Fibroblast of the aortic adventitia (primary cell): ENCODE data around the gene MRPS6. TPM values are rescaled to one million over a fixed set of nuclear protein-coding genes. Genes with fewer than 3 reads are reported as not detected.

ENCODE experiments used
- DNase-seq: peaks from one replicate; pipeline ENCODE4 v3.0.0-alpha.2; 2010; ENCODE audit warnings: low read depth
- H3K4me3 ChIP-seq: 2 replicates; pipeline ENCODE4 v1.5.1; 2011; ENCODE audit warnings: low read depth, mild to moderate bottlenecking, control low read depth, low read length, moderate library complexity
- total RNA-seq: library from RNA; depleted of rRNA; stranded (reverse); fragments of >200 nt; gene quantifications from 2 replicates; pipeline ENCODE4 v1.2.3, GENCODE V29; 2012; ENCODE audit warnings: low replicate concordance
- TF ChIP-seq, protein P1 (sequence below): IDR thresholded peaks from 2 replicates; pipeline ENCODE4 v1.5.1; 2011; ENCODE audit warnings: mild to moderate bottlenecking, low read length, control low read depth, inconsistent platforms; ENCODE audit not compliant: insufficient read depth

MRPS6 gene
- total RNA-seq, 1 donor = 78.1 TPM

DNA sequence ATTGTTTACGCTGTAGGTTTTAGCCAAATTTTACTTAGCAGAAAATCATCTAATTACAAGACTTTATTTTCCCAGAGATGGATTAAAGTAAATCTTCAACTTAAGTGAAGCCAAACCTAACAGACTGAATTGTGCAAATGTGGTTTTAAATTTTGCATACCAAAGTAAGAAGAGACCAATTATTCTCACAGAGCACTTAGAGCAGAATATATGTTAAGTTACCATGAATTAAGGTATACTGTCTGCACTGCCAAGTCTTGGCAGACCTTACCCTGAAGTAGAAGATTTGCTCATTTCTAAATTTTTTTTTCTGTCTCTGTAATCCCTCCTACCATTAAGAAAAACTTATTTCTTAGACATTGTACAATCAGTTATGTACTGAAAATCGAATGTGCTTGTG lies 24.1 kb downstream of the MRPS6 start:
- no peak overlapping the region for H3K4me3 ChIP-seq
- TF ChIP-seq, protein P1, sequence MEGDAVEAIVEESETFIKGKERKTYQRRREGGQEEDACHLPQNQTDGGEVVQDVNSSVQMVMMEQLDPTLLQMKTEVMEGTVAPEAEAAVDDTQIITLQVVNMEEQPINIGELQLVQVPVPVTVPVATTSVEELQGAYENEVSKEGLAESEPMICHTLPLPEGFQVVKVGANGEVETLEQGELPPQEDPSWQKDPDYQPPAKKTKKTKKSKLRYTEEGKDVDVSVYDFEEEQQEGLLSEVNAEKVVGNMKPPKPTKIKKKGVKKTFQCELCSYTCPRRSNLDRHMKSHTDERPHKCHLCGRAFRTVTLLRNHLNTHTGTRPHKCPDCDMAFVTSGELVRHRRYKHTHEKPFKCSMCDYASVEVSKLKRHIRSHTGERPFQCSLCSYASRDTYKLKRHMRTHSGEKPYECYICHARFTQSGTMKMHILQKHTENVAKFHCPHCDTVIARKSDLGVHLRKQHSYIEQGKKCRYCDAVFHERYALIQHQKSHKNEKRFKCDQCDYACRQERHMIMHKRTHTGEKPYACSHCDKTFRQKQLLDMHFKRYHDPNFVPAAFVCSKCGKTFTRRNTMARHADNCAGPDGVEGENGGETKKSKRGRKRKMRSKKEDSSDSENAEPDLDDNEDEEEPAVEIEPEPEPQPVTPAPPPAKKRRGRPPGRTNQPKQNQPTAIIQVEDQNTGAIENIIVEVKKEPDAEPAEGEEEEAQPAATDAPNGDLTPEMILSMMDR = no peak
- DNase-seq = no peak

GRCh38 chr21:34100337-34100736 lies 27.0 kb downstream of the MRPS6 start:
- DNase-seq = no peak
- TF ChIP-seq, protein P1 = no peak
- H3K4me3 ChIP-seq = no peak overlapping the region

GRCh38 chr21:34100790-34101189 lies 27.4 kb downstream of the MRPS6 start:
- peak; percentile 15 for DNase-seq
- H3K4me3 ChIP-seq = no peak overlapping the region
- TF ChIP-seq, protein P1 = no peak

- no peak for DNase-seq
Measured at GRCh38 chr21:34105947-34106541, 32.7 kb downstream of the MRPS6 start.

DNA sequence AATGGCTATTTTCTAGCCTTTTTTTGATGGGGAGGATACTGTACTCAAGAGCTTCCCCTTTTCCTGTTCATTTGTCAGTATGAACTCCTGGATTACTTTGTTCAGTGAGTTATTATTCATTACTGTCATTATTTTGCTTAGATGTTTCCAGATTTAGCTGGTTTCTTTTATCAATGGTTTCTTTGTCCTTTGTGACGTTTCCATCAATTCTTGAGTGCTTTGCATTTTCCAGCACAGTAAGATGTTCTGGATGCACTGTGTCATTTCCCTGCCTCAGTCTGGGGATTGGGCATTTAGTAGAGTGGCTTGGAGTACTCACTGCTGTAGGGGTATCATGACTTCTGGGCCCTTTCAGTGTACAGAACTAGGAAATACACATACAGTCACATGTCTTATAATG lies 34.2 kb downstream of the MRPS6 start:
- TF ChIP-seq, protein P1 = no peak
- DNase-seq = no peak
- H3K4me3 ChIP-seq = no peak overlapping the region

More at GRCh38 chr21:34105947-34106541, 32.7 kb downstream of the MRPS6 start:
- TF ChIP-seq, protein P1 = no peak
- no peak overlapping the region for H3K4me3 ChIP-seq

GRCh38 chr21:34109075-34109474 lies 35.7 kb downstream of the MRPS6 start:
- H3K4me3 ChIP-seq = no peak overlapping the region
- DNase-seq = no peak
- TF ChIP-seq, protein P1 = no peak
